SU-DHL-6 (cell line): ENCODE results near the gene ACTN1.

Experiments used
- H2AFZ ChIP-seq: fragments of 200-600 bp; sonication (generic); 2 replicates; pipeline ENCODE4 v1.6.1; 2014; ENCODE audit warnings: low read depth, mild to moderate bottlenecking, moderate library complexity, mixed read lengths, antibody characterized with exemption, low read length; ENCODE audit not compliant: severe bottlenecking
- H3F3A ChIP-seq: fragments of 200-600 bp; shearing (Covaris generic); 2 replicates; pipeline ENCODE4 v1.6.0; 2016; ENCODE audit warnings: antibody characterized with exemption, mild to moderate bottlenecking; ENCODE audit not compliant: insufficient read depth
- H3K27ac ChIP-seq: fragments of 200-600 bp; sonication (generic); 2 replicates; pipeline ENCODE4 v1.5.1; 2016; ENCODE audit warnings: low read depth, mild to moderate bottlenecking, low read length, moderate library complexity, mixed read lengths
- H3K27me3 ChIP-seq: fragments of 200-600 bp; sonication (generic), shearing (Covaris generic); 2 replicates; pipeline ENCODE4 v1.6.0; 2014; ENCODE audit warnings: mild to moderate bottlenecking, low read length
- H3K36me3 ChIP-seq: fragments of 200-600 bp; sonication (generic); 2 replicates; pipeline ENCODE4 v1.6.1; 2014; ENCODE audit warnings: mild to moderate bottlenecking, low read length, mixed read lengths
- H3K4me2 ChIP-seq: fragments of 300-600, 200-600 bp; shearing (Covaris generic), sonication (generic); 2 replicates; pipeline ENCODE4 v1.6.0; 2014; ENCODE audit warnings: low read length, low read depth, mild to moderate bottlenecking; ENCODE audit not compliant: poor library complexity, severe bottlenecking
- H3K4me3 ChIP-seq: fragments of 200-600 bp; sonication (generic); 2 replicates; pipeline ENCODE4 v1.5.1; 2014; ENCODE audit warnings: antibody characterized with exemption, low read length, mild to moderate bottlenecking, mixed read lengths; ENCODE audit not compliant: insufficient read depth, poor library complexity, severe bottlenecking
- H3K79me2 ChIP-seq: fragments of 200-600 bp; sonication (generic); 2 replicates; pipeline ENCODE4 v1.6.1; 2014; ENCODE audit warnings: mild to moderate bottlenecking, low read length, moderate library complexity; ENCODE audit not compliant: insufficient read depth
- H3K9ac ChIP-seq: fragments of 200-600 bp; sonication (generic); 2 replicates; pipeline ENCODE4 v1.7.0; 2014; ENCODE audit warnings: mild to moderate bottlenecking, low read length
- H3K9me2 ChIP-seq: fragments of 200-600 bp; sonication (generic); replicated peaks from 2 replicates; pipeline ENCODE4 v1.6.1; 2014; ENCODE audit warnings: low read length; ENCODE audit not compliant: insufficient read depth
- H3K9me3 ChIP-seq: fragments of 200-600 bp; sonication (generic); 2 replicates; pipeline ENCODE4 v1.6.1; 2014; ENCODE audit warnings: low read length, mixed read lengths; ENCODE audit not compliant: insufficient read depth
- H4K20me1 ChIP-seq: fragments of 200-600 bp; sonication (generic); 2 replicates; pipeline ENCODE4 v1.6.1; 2014; ENCODE audit warnings: low read depth, mild to moderate bottlenecking, antibody characterized with exemption, low read length, moderate library complexity, mixed read lengths
- CTCF ChIP-seq: fragments of 200-600 bp; sonication (generic); IDR thresholded peaks from one replicate; pipeline ENCODE4 v1.5.1; 2017; ENCODE audit warnings: antibody characterized with exemption, mild to moderate bottlenecking, low read length, moderate library complexity; ENCODE audit not compliant: insufficient read depth, poor library complexity, severe bottlenecking
- EZH2phosphoT487 ChIP-seq: fragments of 200-600 bp; sonication (generic), shearing (Covaris generic); conservative IDR thresholded peaks from 2 replicates; pipeline ENCODE4 v1.6.1; 2018; ENCODE audit warnings: mild to moderate bottlenecking, antibody characterized with exemption, low read length, moderate library complexity, mixed read lengths

The ACTN1 gene

GRCh38 chr14:68824517-68825347 lies 154.4 kb downstream of the ACTN1 start:
- Histone ChIP-seq H3K9me2 (no peaks in the 10 kb centered on the region), H3K4me2 (no peak overlapping the region), H3K4me3 (no peak overlapping the region), H3K9me3 (no peaks in the 10 kb centered on the region), H4K20me1 (no peaks in the 10 kb centered on the region), H3K27me3 (no peaks in the 10 kb centered on the region), H3K79me2 (no peaks in the 10 kb centered on the region), H2AFZ (peak overlapping the region; percentile 7), H3K36me3 (no peaks in the 10 kb centered on the region), H3K27ac (no peak overlapping the region), H3F3A (no peaks in the 10 kb centered on the region), H3K9ac (no peak overlapping the region)
- TF ChIP-seq EZH2phosphoT487 = no peak
- peak; percentile 99 for TF ChIP-seq CTCF

- Histone ChIP-seq H2AFZ (peak overlapping the region; percentile 7), H3K27me3 (no peaks in the 10 kb centered on the region), H3F3A (no peaks in the 10 kb centered on the region), H3K9me2 (no peaks in the 10 kb centered on the region), H3K4me2 (no peak overlapping the region), H3K79me2 (no peaks in the 10 kb centered on the region), H4K20me1 (no peaks in the 10 kb centered on the region), H3K27ac (no peak overlapping the region), H3K9me3 (no peaks in the 10 kb centered on the region), H3K4me3 (no peak overlapping the region), H3K36me3 (no peaks in the 10 kb centered on the region), H3K9ac (no peak overlapping the region)
- TF ChIP-seq EZH2phosphoT487 (no peak), CTCF (no peak)
These were observed 154.9 kb downstream of the ACTN1 start for GRCh38 chr14:68824207-68824516.
